ENCODE data around the gene ADCK2. TPM values are rescaled to one million over a fixed set of nuclear protein-coding genes. Genes with fewer than 3 reads are reported as not detected.

ADCK2 gene
- total RNA-seq, 1 donor from 2014 or later = 37.6 TPM

DNA sequence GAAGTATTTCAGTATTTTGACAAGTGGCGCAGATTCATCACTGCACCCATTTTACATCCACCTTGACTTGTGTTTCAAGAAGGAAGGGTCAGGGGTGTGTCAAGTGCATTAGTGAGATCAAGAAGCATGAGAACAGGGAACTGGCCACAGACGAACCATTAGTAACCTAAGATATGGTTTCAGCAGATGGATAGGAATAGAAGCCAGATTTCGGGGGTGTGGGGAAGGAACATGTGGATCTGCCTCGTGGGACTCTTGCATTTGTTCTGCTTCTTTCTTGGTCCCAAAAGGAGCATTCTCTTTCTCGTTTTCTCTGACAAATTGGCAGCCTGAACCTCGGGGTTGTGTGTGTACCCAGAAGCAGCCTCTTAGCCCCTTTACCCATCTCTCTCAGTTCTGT is 41.7 kb upstream of the ADCK2 start:
- Mint-ChIP-seq H3K27ac (ENCODE audit: unreplicated experiment) (no peak overlapping the region), H3K36me3 (ENCODE audit: low read depth, unreplicated experiment) (peaks cover 7% of the 10 kb centered on the region), H3K4me3 (ENCODE audit: unreplicated experiment) (no peak overlapping the region), H3K27me3 (ENCODE audit: unreplicated experiment) (no peaks in the 10 kb centered on the region), H3K9me3 (ENCODE audit: unreplicated experiment) (no peaks in the 10 kb centered on the region), H3K4me1 (ENCODE audit: unreplicated experiment) (peaks cover 16% of the 10 kb centered on the region)
- DNase-seq (ENCODE audit: low spot score) = no peak
- TF ChIP-seq CTCF (IDR thresholded peaks at IDR 0.05; ENCODE audit: unreplicated experiment) = no peak

- H3K9me3 Mint-ChIP-seq (ENCODE audit: unreplicated experiment) = no peaks in the 10 kb centered on the region
- no peak for DNase-seq (ENCODE audit: low spot score)
- peaks cover 14% of the 10 kb centered on the region for H3K4me1 Mint-ChIP-seq (ENCODE audit: unreplicated experiment)
- peaks cover 7% of the 10 kb centered on the region for H3K36me3 Mint-ChIP-seq (ENCODE audit: low read depth, unreplicated experiment)
- no peak for TF ChIP-seq CTCF (IDR thresholded peaks at IDR 0.05; ENCODE audit: unreplicated experiment)
- no peak overlapping the region for H3K4me3 Mint-ChIP-seq (ENCODE audit: unreplicated experiment)
- H3K27me3 Mint-ChIP-seq (ENCODE audit: unreplicated experiment) = no peaks in the 10 kb centered on the region
- no peak overlapping the region for H3K27ac Mint-ChIP-seq (ENCODE audit: unreplicated experiment)
Observed at GRCh38 chr7:140631602-140632001, 41.1 kb upstream of the ADCK2 start.

GRCh38 chr7:140635345-140635744 is 37.4 kb upstream of the ADCK2 start:
- Mint-ChIP-seq H3K36me3 (ENCODE audit: low read depth, unreplicated experiment) (peaks cover 9% of the 10 kb centered on the region), H3K27ac (ENCODE audit: unreplicated experiment) (no peak overlapping the region), H3K27me3 (ENCODE audit: unreplicated experiment) (peaks cover 16% of the 10 kb centered on the region), H3K4me1 (ENCODE audit: unreplicated experiment) (peaks cover 39% of the 10 kb centered on the region), H3K4me3 (ENCODE audit: unreplicated experiment) (no peak overlapping the region), H3K9me3 (ENCODE audit: unreplicated experiment) (no peaks in the 10 kb centered on the region)
- no peak for TF ChIP-seq CTCF (IDR thresholded peaks at IDR 0.05; ENCODE audit: unreplicated experiment)
- DNase-seq (ENCODE audit: low spot score) = no peak

GRCh38 chr7:140635816-140636215 is 36.9 kb upstream of the ADCK2 start:
- Mint-ChIP-seq H3K27me3 (ENCODE audit: unreplicated experiment) (peaks cover 16% of the 10 kb centered on the region), H3K36me3 (ENCODE audit: low read depth, unreplicated experiment) (peaks cover 9% of the 10 kb centered on the region), H3K4me3 (ENCODE audit: unreplicated experiment) (no peak overlapping the region), H3K9me3 (ENCODE audit: unreplicated experiment) (no peaks in the 10 kb centered on the region), H3K27ac (ENCODE audit: unreplicated experiment) (peak overlapping the region; percentile 9), H3K4me1 (ENCODE audit: unreplicated experiment) (peaks cover 39% of the 10 kb centered on the region)
- no peak for TF ChIP-seq CTCF (IDR thresholded peaks at IDR 0.05; ENCODE audit: unreplicated experiment)
- DNase-seq (ENCODE audit: low spot score) = no peak

- TF ChIP-seq CTCF (IDR thresholded peaks at IDR 0.05; ENCODE audit: unreplicated experiment) = no peak
- Mint-ChIP-seq H3K36me3 (ENCODE audit: low read depth, unreplicated experiment) (peaks cover 9% of the 10 kb centered on the region), H3K27ac (ENCODE audit: unreplicated experiment) (no peak overlapping the region), H3K27me3 (ENCODE audit: unreplicated experiment) (peaks cover 22% of the 10 kb centered on the region), H3K4me1 (ENCODE audit: unreplicated experiment) (peaks cover 45% of the 10 kb centered on the region), H3K4me3 (ENCODE audit: unreplicated experiment) (peak overlapping the region; percentile 68), H3K9me3 (ENCODE audit: unreplicated experiment) (no peaks in the 10 kb centered on the region)
- DNase-seq (ENCODE audit: low spot score) = no peak
Observed at GRCh38 chr7:140637400-140637799, 35.3 kb upstream of the ADCK2 start.

All from endothelial cell (in vitro differentiated cells).